Neutrophil (primary cell): Measurements from ENCODE around the gene OBSCN.

Source experiments
- H3K27ac ChIP-seq: fragments of 200-600 bp; sonication (generic); 2 replicates; pipeline ENCODE4 v1.5.1; 2016; ENCODE audit warnings: mild to moderate bottlenecking, moderate library complexity
- H3K27me3 ChIP-seq: fragments of 200-600 bp; sonication (generic); 2 replicates; pipeline ENCODE4 v1.6.0; 2016; ENCODE audit warnings: mild to moderate bottlenecking
- H3K36me3 ChIP-seq: fragments of 200-600 bp; sonication (generic); 2 replicates; pipeline ENCODE4 v1.5.1; 2017
- H3K4me1 ChIP-seq, 2 experiments: fragments of 200-600 bp in 1 of 2; sonication (generic) in 1 of 2; 1 replicate in 1 of 2; 2 replicates in 1 of 2; pipeline versions ENCODE4 v1.5.1 to v1.6.1; 2013 to 2016; ENCODE audit warnings: low read depth in 1 of 2, low read length in 1 of 2, mild to moderate bottlenecking in 1 of 2, moderate library complexity in 1 of 2; ENCODE audit not compliant: control insufficient read depth in 1 of 2, insufficient read depth in 1 of 2
- H3K4me3 ChIP-seq, 2 experiments: fragments of 200-600 bp in 1 of 2; sonication (generic) in 1 of 2; 1 replicate in 1 of 2; 2 replicates in 1 of 2; pipeline ENCODE4 v1.5.1; 2013 to 2016; ENCODE audit warnings: low read depth in 1 of 2, low read length in 1 of 2, mild to moderate bottlenecking in 1 of 2, moderate library complexity in 1 of 2
- H3K9me3 ChIP-seq: fragments of 200-600 bp; sonication (generic); 2 replicates; pipeline ENCODE4 v1.5.1; 2016
- CTCF ChIP-seq: fragments of 200-600 bp; sonication (generic); IDR thresholded peaks from 2 replicates; pipeline ENCODE4 v1.5.1; 2016; ENCODE audit warnings: antibody characterized with exemption

The OBSCN gene

GRCh38 chr1:228369608-228370438 is 162.0 kb downstream of the OBSCN start:
- no peaks in the 10 kb centered on the region for H3K9me3 ChIP-seq
- no peak overlapping the region for H3K27ac ChIP-seq
- no peaks in the 10 kb centered on the region for H3K27me3 ChIP-seq
- no peaks in the 10 kb centered on the region for H3K36me3 ChIP-seq
- no peak for TF ChIP-seq CTCF
- H3K4me1 ChIP-seq: no peaks in the 10 kb centered on the region
- no peak overlapping the region for H3K4me3 ChIP-seq

- no peaks in the 10 kb centered on the region for H3K27me3 ChIP-seq
- H3K4me3 ChIP-seq: no peak overlapping the region
- TF ChIP-seq CTCF: no peak
- no peaks in the 10 kb centered on the region for H3K9me3 ChIP-seq
- H3K27ac ChIP-seq: no peak overlapping the region
- H3K4me1 ChIP-seq: no peaks in the 10 kb centered on the region
- no peaks in the 10 kb centered on the region for H3K36me3 ChIP-seq
These were observed 162.6 kb downstream of the OBSCN start for GRCh38 chr1:228370439-228370940.

GRCh38 chr1:228370941-228371740 is 163.3 kb downstream of the OBSCN start:
- Histone ChIP-seq H3K27me3 (no peaks in the 10 kb centered on the region), H3K4me1 (no peaks in the 10 kb centered on the region), H3K36me3 (no peaks in the 10 kb centered on the region), H3K4me3 (no peak overlapping the region), H3K9me3 (no peaks in the 10 kb centered on the region), H3K27ac (no peak overlapping the region)
- TF ChIP-seq CTCF: no peak

- no peak for TF ChIP-seq CTCF
- H3K27ac ChIP-seq: no peak overlapping the region
- no peaks in the 10 kb centered on the region for H3K9me3 ChIP-seq
- no peaks in the 10 kb centered on the region for H3K4me1 ChIP-seq
- H3K27me3 ChIP-seq: peaks cover 2% of the 10 kb centered on the region
- no peaks in the 10 kb centered on the region for H3K36me3 ChIP-seq
- H3K4me3 ChIP-seq: no peak overlapping the region
These were observed 163.9 kb downstream of the OBSCN start for GRCh38 chr1:228371741-228372182.

- no peaks in the 10 kb centered on the region for H3K4me1 ChIP-seq
- H3K9me3 ChIP-seq: no peaks in the 10 kb centered on the region
- TF ChIP-seq CTCF: no peak
- no peak overlapping the region for H3K27ac ChIP-seq
- peaks cover 8% of the 10 kb centered on the region for H3K27me3 ChIP-seq
- H3K36me3 ChIP-seq: no peaks in the 10 kb centered on the region
- no peak overlapping the region for H3K4me3 ChIP-seq
These were observed 164.5 kb downstream of the OBSCN start for GRCh38 chr1:228372183-228373003.
